HG02759 (cell line): ENCODE measurements around the gene DCAF15.

Experiments used
- ATAC-seq: cut with Tn5 transposase; IDR thresholded peaks from one replicate; pipeline ENCODE4 v1.9.1; 2021; ENCODE audit warnings: mild to moderate bottlenecking, moderate library complexity; ENCODE audit not compliant: unreplicated experiment

Gene DCAF15

GRCh38 chr19:13992025-13992424 lies 39.7 kb downstream of the DCAF15 start:
- no peak for ATAC-seq

GRCh38 chr19:13993590-13994300 lies 41.4 kb downstream of the DCAF15 start:
- no peak for ATAC-seq

- no peak for ATAC-seq
Observed at GRCh38 chr19:13995017-13995728, 42.9 kb downstream of the DCAF15 start.

- no peak for ATAC-seq
Observed at GRCh38 chr19:13995878-13996765, 43.8 kb downstream of the DCAF15 start.

GRCh38 chr19:13996928-13997630 lies 44.8 kb downstream of the DCAF15 start:
- no peak for ATAC-seq

GRCh38 chr19:13997631-13997962 lies 45.3 kb downstream of the DCAF15 start:
- no peak for ATAC-seq

GRCh38 chr19:13998426-13998825 lies 46.1 kb downstream of the DCAF15 start:
- no peak for ATAC-seq

- ATAC-seq: no peak
Observed at GRCh38 chr19:13999085-13999484, 46.8 kb downstream of the DCAF15 start.

- ATAC-seq: no peak
Observed at GRCh38 chr19:14000691-14001375, 48.5 kb downstream of the DCAF15 start.

GRCh38 chr19:14002571-14003250 lies 50.4 kb downstream of the DCAF15 start:
- no peak for ATAC-seq

- no peak for ATAC-seq
Observed at GRCh38 chr19:14003251-14004055, 51.1 kb downstream of the DCAF15 start.

- no peak for ATAC-seq
Observed at GRCh38 chr19:14004619-14005348, 52.5 kb downstream of the DCAF15 start.

GRCh38 chr19:14005349-14006084 lies 53.2 kb downstream of the DCAF15 start:
- peak; percentile 41 for ATAC-seq

- ATAC-seq: peak; percentile 75
Observed at GRCh38 chr19:14006085-14006765, 53.9 kb downstream of the DCAF15 start, which contains the start of gene RFX1. TSS of gene RFX1 (minus strand) at chr19:14006320. CDS start at chr19:13993843, 12,477 bp downstream.

- ATAC-seq: peak; percentile 43
Observed at GRCh38 chr19:14006766-14007562, 54.7 kb downstream of the DCAF15 start.
